Mesothelial cell of epicardium (in vitro differentiated cells): ENCODE data around the gene PLK3. TPM values are rescaled to one million over a fixed set of nuclear protein-coding genes. Genes with fewer than 3 reads are reported as not detected.

Experiments
- DNase-seq, 2 experiments: peaks; one replicate each; pipeline ENCODE4 v3.0.0; 2021; ENCODE audit warnings: low spot score in 2 of 2; ENCODE audit not compliant: unreplicated experiment in 2 of 2
- H3K27ac Mint-ChIP-seq: 2 replicates; pipeline ENCODE4 v1.8.0; 2021; ENCODE audit warnings: mixed read lengths
- H3K27me3 Mint-ChIP-seq: 2 replicates; pipeline ENCODE4 v1.8.0; 2021; ENCODE audit warnings: low read depth, mixed read lengths
- H3K36me3 Mint-ChIP-seq: 2 replicates; pipeline ENCODE4 v1.8.0; 2021; ENCODE audit warnings: mixed read lengths
- H3K4me1 Mint-ChIP-seq: 2 replicates; pipeline ENCODE4 v1.8.0; 2021; ENCODE audit warnings: mixed read lengths
- H3K4me3 Mint-ChIP-seq: 2 replicates; pipeline ENCODE4 v1.8.0; 2021; ENCODE audit warnings: mild to moderate bottlenecking, moderate library complexity, mixed read lengths
- H3K9me3 Mint-ChIP-seq: 2 replicates; pipeline ENCODE4 v1.8.0; 2021; ENCODE audit warnings: mixed read lengths
- total RNA-seq: library from RNA; stranded (reverse); gene quantifications from 3 replicates; pipeline ENCODE4 v1.2.1, GENCODE V29; 2021
- TF ChIP-seq, protein P1 (sequence below): fragments of 200-600 bp; sonication (generic); IDR thresholded peaks from one replicate; pipeline ENCODE4 v1.5.0; 2021; ENCODE audit warnings: antibody characterized with exemption; ENCODE audit not compliant: unreplicated experiment

Gene PLK3
- total RNA-seq, 1 donor from 2014 or later: 27.5 TPM

DNA sequence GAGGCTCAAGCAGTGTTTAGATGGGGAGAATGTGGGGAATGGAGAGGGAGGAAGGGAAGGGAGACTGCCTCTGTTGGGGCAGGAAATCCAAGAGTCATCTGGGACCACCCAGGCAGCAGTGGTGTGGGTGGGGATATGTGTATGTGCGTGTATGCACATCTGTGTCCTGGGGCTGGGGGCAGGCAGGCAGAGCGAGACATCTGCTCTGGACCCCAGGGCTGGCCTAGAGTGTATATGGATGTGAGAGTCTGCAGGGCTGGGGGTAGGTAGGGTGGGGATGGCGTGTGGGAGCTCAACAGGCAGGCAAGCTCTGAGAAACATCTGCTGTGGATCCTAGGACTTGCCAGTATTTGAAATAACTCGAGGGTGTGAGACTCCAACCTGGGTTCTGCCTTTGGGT is 39.4 kb downstream of the PLK3 start:
- H3K4me3 Mint-ChIP-seq: no peak overlapping the region
- no peaks in the 10 kb centered on the region for H3K9me3 Mint-ChIP-seq
- peaks cover 21% of the 10 kb centered on the region for H3K27me3 Mint-ChIP-seq
- peaks cover 6% of the 10 kb centered on the region for H3K4me1 Mint-ChIP-seq
- TF ChIP-seq, protein P1, sequence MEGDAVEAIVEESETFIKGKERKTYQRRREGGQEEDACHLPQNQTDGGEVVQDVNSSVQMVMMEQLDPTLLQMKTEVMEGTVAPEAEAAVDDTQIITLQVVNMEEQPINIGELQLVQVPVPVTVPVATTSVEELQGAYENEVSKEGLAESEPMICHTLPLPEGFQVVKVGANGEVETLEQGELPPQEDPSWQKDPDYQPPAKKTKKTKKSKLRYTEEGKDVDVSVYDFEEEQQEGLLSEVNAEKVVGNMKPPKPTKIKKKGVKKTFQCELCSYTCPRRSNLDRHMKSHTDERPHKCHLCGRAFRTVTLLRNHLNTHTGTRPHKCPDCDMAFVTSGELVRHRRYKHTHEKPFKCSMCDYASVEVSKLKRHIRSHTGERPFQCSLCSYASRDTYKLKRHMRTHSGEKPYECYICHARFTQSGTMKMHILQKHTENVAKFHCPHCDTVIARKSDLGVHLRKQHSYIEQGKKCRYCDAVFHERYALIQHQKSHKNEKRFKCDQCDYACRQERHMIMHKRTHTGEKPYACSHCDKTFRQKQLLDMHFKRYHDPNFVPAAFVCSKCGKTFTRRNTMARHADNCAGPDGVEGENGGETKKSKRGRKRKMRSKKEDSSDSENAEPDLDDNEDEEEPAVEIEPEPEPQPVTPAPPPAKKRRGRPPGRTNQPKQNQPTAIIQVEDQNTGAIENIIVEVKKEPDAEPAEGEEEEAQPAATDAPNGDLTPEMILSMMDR: no peak
- no peak for DNase-seq
- H3K27ac Mint-ChIP-seq: peak overlapping the region; percentile 50
- H3K36me3 Mint-ChIP-seq: no peaks in the 10 kb centered on the region

DNA sequence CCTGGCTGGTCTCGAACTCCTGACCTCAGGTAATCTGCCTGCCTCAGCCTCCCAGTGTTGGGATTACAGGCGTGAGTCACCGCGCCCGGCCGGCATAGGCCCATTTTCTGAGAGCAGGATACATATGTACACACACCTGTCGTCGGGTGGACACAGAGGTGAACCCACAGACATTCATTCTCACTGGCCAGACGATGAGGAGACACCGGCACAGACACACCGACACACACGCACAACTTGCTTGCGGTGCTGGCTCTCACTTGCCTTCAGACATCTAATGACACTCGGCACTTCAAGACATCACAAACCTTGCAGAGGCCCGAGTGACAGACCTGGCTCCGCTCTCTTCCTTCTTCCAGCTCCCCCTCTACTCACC is 42.3 kb downstream of the PLK3 start:
- peak overlapping the region; percentile 58 for H3K4me3 Mint-ChIP-seq
- TF ChIP-seq, protein P1: no peak
- H3K4me1 Mint-ChIP-seq: peaks cover 3% of the 10 kb centered on the region
- H3K27ac Mint-ChIP-seq: no peak overlapping the region
- no peak for DNase-seq
- no peaks in the 10 kb centered on the region for H3K36me3 Mint-ChIP-seq
- H3K9me3 Mint-ChIP-seq: no peaks in the 10 kb centered on the region
- H3K27me3 Mint-ChIP-seq: peaks cover 26% of the 10 kb centered on the region

DNA sequence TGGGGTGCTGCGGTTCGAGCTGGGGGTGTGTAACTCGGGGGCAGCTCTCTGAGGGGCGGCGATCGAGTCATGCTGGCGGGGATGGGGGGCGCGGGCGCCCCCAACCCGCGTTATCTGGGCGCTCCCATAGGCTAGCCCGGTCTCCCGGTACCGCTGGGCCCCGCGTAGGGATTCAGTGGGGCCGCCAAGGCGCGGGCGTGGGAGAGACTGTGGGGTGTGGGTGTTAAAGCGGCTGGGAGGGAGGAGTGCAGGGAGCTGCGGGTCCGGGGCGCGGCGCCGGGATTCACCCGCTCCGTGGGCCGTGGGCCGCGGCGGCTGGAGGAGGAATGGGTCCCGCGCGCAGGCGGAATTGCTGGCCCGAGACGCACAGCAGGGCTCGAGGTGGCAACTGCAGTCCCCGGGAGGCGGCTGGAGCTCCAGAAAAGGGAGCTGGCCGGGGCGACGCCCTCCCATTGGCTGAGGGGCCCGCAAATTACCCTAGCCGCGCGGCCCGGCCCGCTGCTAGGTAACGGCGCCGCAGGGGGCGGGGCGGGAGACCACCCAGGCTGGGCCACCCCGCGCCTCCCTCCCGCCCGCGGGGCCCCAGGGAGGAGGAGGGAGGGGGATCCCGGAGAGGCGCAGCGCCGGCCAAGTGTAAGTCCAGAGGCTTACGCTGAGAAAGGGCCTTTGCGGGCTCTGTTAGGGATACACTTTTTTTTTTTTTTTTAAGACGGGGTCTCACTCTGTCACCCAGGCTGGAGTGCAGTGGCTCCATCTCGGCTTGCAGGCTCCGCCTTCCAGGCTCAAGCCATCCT is 42.9 kb downstream of the PLK3 start, which contains the start of gene PTCH2:
PTCH2 (minus strand) TSS at position 392 of the 794 bp plus-strand sequence; CDS start at position 71, 321 bp downstream.
- Mint-ChIP-seq H3K9me3 (no peaks in the 10 kb centered on the region), H3K4me1 (peaks cover 3% of the 10 kb centered on the region)
- TF ChIP-seq, protein P1: no peak

GRCh38 chr1:44846985-44847384 is 46.8 kb downstream of the PLK3 start:
- TF ChIP-seq, protein P1: no peak
- H3K4me1 Mint-ChIP-seq: peaks cover 3% of the 10 kb centered on the region
- DNase-seq: no peak
- H3K36me3 Mint-ChIP-seq: peaks cover 6% of the 10 kb centered on the region
- no peak overlapping the region for H3K27ac Mint-ChIP-seq
- no peak overlapping the region for H3K4me3 Mint-ChIP-seq
- H3K27me3 Mint-ChIP-seq: peaks cover 15% of the 10 kb centered on the region
- H3K9me3 Mint-ChIP-seq: no peaks in the 10 kb centered on the region

More for the DNA sequence above, 42.9 kb downstream of the PLK3 start, which contains the start of gene PTCH2:
- no peaks in the 10 kb centered on the region for H3K36me3 Mint-ChIP-seq
- peak within 1 kb of the TSS; percentile 58 for H3K4me3 Mint-ChIP-seq
- no peak within 1 kb of the TSS for H3K27ac Mint-ChIP-seq
- H3K27me3 Mint-ChIP-seq: peaks cover 26% of the 10 kb centered on the region
- peak; percentile 76 to 90 for DNase-seq

DNA sequence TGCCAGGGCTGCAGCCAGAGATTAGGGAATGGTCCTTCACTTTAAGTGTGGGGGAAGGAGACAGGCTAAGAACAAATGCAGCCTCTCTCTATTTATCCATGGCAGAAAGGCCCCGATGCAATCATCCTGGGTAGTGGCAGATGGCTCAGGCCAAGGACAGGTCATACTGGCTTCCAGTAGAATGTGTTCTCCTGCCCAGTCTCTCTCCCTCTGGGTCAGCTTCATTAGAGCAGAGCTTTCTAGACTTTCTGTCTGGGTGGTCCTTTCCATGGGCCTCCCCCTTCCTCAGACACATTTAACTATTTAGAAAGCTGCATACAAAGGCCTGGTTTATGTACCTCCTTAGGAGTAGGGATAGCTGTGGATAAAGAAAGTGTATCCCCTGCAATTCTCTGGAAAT is 47.7 kb downstream of the PLK3 start:
- Mint-ChIP-seq H3K9me3 (no peaks in the 10 kb centered on the region), H3K4me1 (peaks cover 3% of the 10 kb centered on the region), H3K27me3 (peaks cover 10% of the 10 kb centered on the region)

More for the DNA sequence above, 47.7 kb downstream of the PLK3 start:
- Mint-ChIP-seq H3K4me3 (no peak overlapping the region), H3K36me3 (peaks cover 8% of the 10 kb centered on the region), H3K27ac (no peak overlapping the region)
- DNase-seq: no peak
- TF ChIP-seq, protein P1: no peak
